Measurements from ENCODE around the gene NR5A1.

DNA sequence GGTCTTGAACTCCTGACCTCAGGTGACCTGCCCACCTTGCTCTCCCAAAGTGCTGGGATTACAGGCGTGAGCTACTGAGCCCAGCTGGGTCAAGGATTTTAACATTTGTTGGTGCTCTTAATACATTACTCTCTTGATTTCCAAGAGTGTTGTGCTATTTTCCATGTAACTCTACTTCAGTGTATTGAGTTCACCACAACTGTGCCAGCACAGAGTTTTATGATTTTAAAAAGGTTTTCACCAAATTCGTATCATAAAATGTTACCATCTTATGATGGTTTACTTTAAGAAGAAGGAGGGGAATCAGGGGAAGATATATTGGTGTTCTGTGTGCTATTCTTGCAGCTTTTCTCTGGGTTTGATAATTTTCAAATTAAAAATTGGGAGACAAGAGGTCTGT is 63.6 kb downstream of the NR5A1 start:
- TF ChIP-seq, protein P1, sequence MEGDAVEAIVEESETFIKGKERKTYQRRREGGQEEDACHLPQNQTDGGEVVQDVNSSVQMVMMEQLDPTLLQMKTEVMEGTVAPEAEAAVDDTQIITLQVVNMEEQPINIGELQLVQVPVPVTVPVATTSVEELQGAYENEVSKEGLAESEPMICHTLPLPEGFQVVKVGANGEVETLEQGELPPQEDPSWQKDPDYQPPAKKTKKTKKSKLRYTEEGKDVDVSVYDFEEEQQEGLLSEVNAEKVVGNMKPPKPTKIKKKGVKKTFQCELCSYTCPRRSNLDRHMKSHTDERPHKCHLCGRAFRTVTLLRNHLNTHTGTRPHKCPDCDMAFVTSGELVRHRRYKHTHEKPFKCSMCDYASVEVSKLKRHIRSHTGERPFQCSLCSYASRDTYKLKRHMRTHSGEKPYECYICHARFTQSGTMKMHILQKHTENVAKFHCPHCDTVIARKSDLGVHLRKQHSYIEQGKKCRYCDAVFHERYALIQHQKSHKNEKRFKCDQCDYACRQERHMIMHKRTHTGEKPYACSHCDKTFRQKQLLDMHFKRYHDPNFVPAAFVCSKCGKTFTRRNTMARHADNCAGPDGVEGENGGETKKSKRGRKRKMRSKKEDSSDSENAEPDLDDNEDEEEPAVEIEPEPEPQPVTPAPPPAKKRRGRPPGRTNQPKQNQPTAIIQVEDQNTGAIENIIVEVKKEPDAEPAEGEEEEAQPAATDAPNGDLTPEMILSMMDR (IDR thresholded peaks at IDR 0.05) = no peak
- TF ChIP-seq POLR2AphosphoS5 (IDR thresholded peaks at IDR 0.05) (no peak), EP300 (IDR thresholded peaks at IDR 0.05) (no peak), POLR2A (IDR thresholded peaks at IDR 0.05; ENCODE audit: low read depth) (no peak)

Data from esophagus muscularis mucosa (tissue), 4 donors.